ENCODE measurements around the gene PLEKHA6. TPM values are rescaled to one million over a fixed set of nuclear protein-coding genes. Genes with fewer than 3 reads are reported as not detected.
"Not testable (repeated sequence)": the region's sequence is repeated elsewhere in the genome, so short reads cannot be mapped to it uniquely, and the experiment has no call there.

PLEKHA6 gene
- total and polyA plus RNA-seq, 2 of the 8 experiments (the other 6 are each of a cell fraction or from before 2014, with no cell fraction given): 4.8 to 20.2 TPM

- H3K23ac ChIP-seq (ENCODE audit: insufficient read length); H3K56ac ChIP-seq (replicated peaks; ENCODE audit: insufficient read length, low read depth, low read length); H3K4me2 ChIP-seq (ENCODE audit: insufficient read depth in 1 of 2, low read depth in 2 of 2, low read length in 2 of 2); H3K79me1 ChIP-seq (ENCODE audit: low read depth, low read length); H3K79me2 ChIP-seq (ENCODE audit: control insufficient read depth in 1 of 2, insufficient read depth in 2 of 2, low read length in 2 of 2); H3K9ac ChIP-seq (replicated peaks in 1 of 4; ENCODE audit: extremely low read depth in 1 of 4, low read depth in 3 of 4, low read length in 3 of 4); H3K36me3 ChIP-seq (ENCODE audit: control insufficient read depth in 2 of 4, insufficient read depth in 4 of 4, low read length in 3 of 4); H2AFZ ChIP-seq (ENCODE audit: low read length); H2BK20ac ChIP-seq (ENCODE audit: low read length); H4K8ac ChIP-seq (ENCODE audit: extremely low read depth, insufficient read depth, low read length); H3K4me3 ChIP-seq (ENCODE audit: extremely low read depth in 1 of 4, insufficient read depth in 2 of 4, low read depth in 3 of 4, low read length in 4 of 4); H2BK12ac ChIP-seq (ENCODE audit: low read depth, low read length); H3K18ac ChIP-seq (ENCODE audit: extremely low read depth, low read length); H3K4me1 ChIP-seq (replicated peaks in 1 of 4; ENCODE audit: control insufficient read depth in 3 of 4, insufficient read depth in 4 of 4, low read length in 3 of 4); FAIRE-seq; H2BK120ac ChIP-seq (replicated peaks; ENCODE audit: low read depth, low read length); H3K4ac ChIP-seq (replicated peaks; ENCODE audit: insufficient read length, low read depth, low read length); H2BK5ac ChIP-seq (ENCODE audit: low read depth, low read length); H4K20me1 ChIP-seq (replicated peaks in 1 of 2; ENCODE audit: control insufficient read depth in 1 of 2, insufficient read depth in 2 of 2, low read length in 2 of 2); H3K9me3 ChIP-seq (ENCODE audit: insufficient read depth in 2 of 2, low read depth in 1 of 2, low read length in 1 of 2); H2BK15ac ChIP-seq (ENCODE audit: low read length); H3K27ac ChIP-seq (ENCODE audit: low read depth, low read length); H2AK5ac ChIP-seq (ENCODE audit: low read depth, low read length); H4K5ac ChIP-seq (ENCODE audit: insufficient read length, low read depth, low read length); DNase-seq (ENCODE audit: low read depth in 1 of 2, low spot score in 2 of 2); H3K14ac ChIP-seq (ENCODE audit: insufficient read length); H3K23me2 ChIP-seq (ENCODE audit: low read depth, low read length); H3K27me3 ChIP-seq (replicated peaks in 1 of 4; ENCODE audit: control insufficient read depth in 3 of 4, extremely low read depth in 1 of 4, insufficient read depth in 3 of 4, low read length in 3 of 4); H4K91ac ChIP-seq (replicated peaks; ENCODE audit: insufficient read length, low read length): not testable (repeated sequence)
- 100% methylated on average over 3 of the region's 3 CpGs; no CpG with 5 or more reads in 1 of the 2 experiments for WGBS, 2 experiments (ENCODE audit: extremely low coverage in 1 of 2, insufficient coverage in 1 of 2, insufficient read length in 1 of 2, insufficient replicate concordance in 2 of 2, low coverage in 1 of 2, low lambda C conversion rate in 2 of 2, missing lambda C conversion rate in 1 of 2)
- ChIA-PET CTCF (ENCODE audit: partially characterized antibody) (interaction anchor here (1.6 to 21.6 kb wide), 5 partner anchors 14 to 150 kb away, joined by 3 to 175 read pairs (median 8); partner anchors contain the start of gene PLEKHA6), POLR2A (ENCODE audit: partially characterized antibody) (interaction anchor here (1.2 kb wide), 1 partner anchor 23 kb away, joined by 3 read pairs; no protein-coding TSS in a partner anchor)
These were observed 31.9 kb downstream of the PLEKHA6 start for GRCh38 chr1:204327870-204328269.
